GM12873 (cell line): ENCODE data around the gene CIRBP.

ENCODE experiments used
- TF ChIP-seq, protein P1 (sequence below): IDR thresholded peaks from 2 replicates; pipeline ENCODE4 v1.5.1; 2012; ENCODE audit warnings: low read depth, mild to moderate bottlenecking, moderate library complexity, low read length, control low read depth; ENCODE audit not compliant: insufficient read depth; ENCODE audit errors: missing control alignments

Gene CIRBP

DNA sequence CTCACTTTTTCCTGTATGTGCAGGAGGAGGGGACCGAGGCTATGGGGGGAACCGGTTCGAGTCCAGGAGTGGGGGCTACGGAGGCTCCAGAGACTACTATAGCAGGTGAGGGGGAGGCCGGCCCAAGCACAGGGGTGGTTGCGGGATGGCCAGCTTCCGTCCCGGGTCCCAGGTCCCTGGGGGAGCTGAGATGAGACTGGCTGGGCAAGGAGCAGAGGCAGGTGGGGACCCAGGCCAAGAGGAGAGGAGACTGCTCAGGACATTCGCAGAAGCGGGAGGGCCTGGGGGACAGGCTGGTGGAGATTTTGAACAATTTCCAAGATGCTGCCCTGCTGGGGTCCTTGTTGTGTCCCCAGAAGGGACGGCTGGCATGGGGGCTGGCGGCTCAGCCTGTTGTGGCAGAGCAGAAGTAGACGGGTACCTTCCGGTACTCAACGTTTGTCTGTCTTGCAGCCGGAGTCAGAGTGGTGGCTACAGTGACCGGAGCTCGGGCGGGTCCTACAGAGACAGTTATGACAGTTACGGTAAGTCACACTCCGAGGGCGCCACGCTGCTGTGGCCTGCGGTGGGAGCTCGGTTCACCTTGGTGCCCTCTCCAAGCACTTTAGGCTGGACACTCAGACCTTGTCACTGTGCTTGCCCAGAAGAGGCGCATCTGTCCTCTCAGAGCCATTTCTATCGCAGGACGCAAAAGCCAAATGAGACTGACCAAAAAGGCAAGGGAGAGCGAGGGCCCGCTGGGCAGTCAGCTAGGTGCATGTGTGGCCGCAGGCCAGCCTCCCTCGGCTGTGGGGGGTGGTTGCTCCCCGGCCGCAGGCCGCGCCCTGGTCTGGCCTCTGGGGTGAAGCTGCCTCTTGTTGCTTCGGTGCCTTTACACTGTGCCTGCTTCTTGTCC, 2.6 kb downstream of the CIRBP start:
- TF ChIP-seq, protein P1, sequence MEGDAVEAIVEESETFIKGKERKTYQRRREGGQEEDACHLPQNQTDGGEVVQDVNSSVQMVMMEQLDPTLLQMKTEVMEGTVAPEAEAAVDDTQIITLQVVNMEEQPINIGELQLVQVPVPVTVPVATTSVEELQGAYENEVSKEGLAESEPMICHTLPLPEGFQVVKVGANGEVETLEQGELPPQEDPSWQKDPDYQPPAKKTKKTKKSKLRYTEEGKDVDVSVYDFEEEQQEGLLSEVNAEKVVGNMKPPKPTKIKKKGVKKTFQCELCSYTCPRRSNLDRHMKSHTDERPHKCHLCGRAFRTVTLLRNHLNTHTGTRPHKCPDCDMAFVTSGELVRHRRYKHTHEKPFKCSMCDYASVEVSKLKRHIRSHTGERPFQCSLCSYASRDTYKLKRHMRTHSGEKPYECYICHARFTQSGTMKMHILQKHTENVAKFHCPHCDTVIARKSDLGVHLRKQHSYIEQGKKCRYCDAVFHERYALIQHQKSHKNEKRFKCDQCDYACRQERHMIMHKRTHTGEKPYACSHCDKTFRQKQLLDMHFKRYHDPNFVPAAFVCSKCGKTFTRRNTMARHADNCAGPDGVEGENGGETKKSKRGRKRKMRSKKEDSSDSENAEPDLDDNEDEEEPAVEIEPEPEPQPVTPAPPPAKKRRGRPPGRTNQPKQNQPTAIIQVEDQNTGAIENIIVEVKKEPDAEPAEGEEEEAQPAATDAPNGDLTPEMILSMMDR: no peak

DNA sequence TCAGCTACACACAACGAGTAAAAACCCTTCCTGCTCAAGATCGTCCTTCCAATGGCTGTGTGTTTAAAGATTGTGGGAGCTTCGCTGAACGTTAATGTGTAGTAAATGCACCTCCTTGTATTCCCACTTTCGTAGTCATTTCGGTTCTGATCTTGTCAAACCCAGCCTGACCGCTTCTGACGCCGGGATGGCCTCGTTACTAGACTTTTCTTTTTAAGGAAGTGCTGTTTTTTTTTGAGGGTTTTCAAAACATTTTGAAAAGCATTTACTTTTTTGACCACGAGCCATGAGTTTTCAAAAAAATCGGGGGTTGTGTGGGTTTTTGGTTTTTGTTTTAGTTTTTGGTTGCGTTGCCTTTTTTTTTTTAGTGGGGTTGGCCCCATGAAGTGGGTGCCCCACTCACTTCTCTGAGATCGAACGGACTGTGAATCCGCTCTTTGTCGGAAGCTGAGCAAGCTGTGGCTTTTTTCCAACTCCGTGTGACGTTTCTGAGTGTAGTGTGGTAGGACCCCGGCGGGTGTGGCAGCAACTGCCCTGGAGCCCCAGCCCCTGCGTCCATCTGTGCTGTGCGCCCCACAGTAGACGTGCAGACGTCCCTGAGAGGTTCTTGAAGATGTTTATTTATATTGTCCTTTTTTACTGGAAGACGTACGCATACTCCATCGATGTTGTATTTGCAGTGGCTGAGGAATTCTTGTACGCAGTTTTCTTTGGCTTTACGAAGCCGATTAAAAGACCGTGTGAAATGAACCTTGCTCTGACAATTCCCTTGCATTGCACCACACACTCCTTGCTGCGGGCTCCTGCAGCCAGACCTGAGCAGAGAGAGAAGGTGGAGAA, 3.5 kb downstream of the CIRBP start:
- TF ChIP-seq, protein P1: no peak

DNA sequence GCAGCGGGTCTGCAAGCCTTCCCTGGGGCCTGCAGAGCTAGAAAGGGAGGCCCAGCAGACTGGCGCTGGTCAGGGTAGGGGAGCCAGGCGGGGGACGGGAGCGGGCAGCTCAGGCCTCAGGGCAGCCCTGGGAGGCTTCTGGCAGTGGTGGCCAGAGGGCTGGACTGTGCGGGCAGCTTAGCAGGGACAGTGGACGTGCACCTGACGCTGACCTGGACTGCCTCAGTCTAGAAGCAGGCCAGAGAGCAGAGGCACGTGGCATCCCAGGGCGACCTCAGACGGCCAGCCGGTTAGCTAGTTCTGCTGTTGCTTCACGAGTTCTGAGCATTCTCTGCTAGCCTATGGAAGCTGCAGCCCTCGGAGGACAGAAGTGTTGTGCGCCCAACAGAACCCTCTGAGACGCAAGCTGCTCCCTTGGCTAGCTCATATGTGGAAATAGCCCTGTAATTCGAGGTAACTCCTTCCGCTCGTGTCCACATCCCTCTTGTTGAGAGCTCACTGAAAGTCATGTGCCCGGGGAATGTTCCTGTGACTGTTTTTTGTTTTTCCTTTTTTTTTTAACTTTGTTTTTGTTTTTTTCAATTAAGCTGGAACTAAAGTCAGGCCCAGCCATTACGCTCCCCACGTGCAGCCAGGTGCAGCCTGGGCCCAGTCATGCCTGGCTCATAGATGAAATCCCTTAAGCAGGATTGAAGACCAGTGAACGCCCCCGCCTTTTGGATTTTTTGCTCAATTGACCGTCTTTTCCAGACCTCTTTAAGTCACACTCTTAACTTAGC, 4.3 kb downstream of the CIRBP start:
- TF ChIP-seq, protein P1: no peak

DNA sequence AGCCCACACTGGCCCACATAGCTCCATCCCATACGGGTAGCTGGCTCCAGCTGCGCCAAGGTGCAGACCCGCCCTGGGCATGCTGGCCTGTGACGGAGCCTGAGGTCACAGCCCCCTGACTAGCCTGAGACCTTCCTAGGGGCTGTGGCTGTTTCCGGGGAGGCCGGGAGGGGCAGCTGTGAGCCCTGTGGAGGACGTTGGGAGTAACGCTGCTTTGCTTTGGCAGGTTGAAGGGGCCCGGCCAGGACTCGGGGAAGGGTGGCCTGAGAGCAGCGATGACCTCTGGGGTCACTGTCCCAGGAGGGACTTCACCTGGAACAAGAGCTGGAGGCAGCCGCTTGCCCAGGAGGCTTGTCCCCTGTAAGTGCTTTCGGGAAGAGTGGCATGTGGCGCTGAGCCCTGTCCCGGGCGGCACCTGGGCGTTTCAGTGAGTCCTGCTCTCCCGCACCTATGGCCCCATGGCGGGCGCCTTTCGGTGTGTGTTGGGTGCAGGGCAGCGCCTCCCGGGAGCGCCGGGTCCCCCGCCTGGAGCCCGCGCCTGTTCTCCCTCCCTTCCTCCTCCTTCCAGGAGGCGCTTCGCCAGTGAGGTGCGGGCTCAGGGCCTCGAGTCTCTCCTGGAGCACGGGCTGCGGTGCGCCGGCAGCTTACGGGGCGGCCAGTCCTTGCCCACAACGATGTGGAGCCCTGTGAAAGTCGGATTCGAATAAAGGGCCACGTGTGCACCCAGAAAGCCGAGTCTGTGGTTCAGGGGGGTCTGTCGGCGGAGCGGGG, 5.1 kb downstream of the CIRBP start:
- TF ChIP-seq, protein P1: no peak

DNA sequence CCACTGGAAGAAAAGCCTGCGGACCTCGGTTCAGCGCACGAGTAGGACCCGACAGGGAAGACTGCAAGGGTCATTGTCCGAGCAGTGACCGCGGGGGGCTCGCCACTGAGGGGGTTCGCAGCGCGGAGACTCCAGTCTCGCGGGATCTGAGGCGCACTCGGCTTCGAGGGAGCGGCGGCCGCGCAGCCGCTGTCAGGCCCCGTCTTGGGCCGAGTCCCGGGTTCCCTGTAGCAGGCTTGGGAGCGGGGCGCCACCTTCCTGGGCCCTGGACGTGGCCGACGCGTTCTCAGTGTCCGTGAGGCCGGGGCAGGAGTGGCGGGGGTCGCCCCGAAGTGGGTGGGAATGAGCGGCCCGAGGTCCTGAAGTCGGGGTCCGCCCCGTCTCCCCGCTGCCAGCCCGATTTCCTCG, 5.7 kb downstream of the CIRBP start:
- TF ChIP-seq, protein P1: no peak

DNA sequence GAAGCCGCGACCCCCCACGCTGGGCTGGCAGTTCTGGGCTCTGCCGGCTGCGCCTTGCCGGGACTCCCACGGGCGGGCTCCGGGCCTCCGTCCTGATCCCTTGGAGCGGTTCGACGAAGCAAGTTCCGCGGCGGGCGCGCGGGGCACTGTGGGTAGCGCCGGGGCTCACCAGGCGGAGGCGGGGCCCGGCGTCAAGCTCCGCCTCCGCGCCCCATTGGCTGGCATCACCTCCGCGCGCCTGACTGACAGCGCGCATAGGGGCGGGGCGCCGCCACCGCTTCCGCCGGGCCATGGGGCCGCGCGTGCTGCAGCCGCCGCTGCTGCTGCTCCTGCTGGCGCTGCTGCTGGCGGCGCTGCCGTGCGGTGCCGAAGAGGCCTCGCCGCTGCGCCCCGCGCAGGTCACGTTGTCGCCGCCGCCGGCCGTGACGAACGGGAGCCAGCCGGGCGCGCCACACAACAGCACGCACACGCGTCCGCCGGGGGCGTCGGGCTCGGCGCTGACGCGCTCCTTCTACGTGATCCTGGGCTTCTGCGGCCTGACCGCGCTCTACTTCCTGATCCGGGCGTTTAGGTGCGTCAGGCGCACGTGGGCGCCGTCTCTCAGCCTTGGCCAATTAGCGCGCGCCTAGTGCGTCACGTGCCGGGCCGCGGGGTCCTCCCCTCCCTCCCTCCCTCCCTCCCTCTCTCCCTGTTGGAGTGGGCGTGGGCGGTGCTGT, 6.3 kb downstream of the CIRBP start, which contains the start of gene FAM174C:
TSS of gene FAM174C (plus strand) at position 271 of the 716 bp plus-strand sequence. CDS start at position 291, 20 bp downstream.
- TF ChIP-seq, protein P1: no peak
